ENCODE data around the gene PREP. TPM values are rescaled to one million over a fixed set of nuclear protein-coding genes. Genes with fewer than 3 reads are reported as not detected.

PREP gene
- total RNA-seq, 1 donor from 2014 or later: 42.9 TPM

- no peak for TF ChIP-seq CTCF (conservative IDR thresholded peaks at IDR 0.05)
- H3K4me1 Mint-ChIP-seq: no peaks in the 10 kb centered on the region
- H3K36me3 Mint-ChIP-seq (ENCODE audit: low read depth): peaks cover 11% of the 10 kb centered on the region
- no peaks in the 10 kb centered on the region for H3K27me3 Mint-ChIP-seq (ENCODE audit: low read depth)
- DNase-seq (ENCODE audit: low read depth, low spot score): no peak
- H3K9me3 Mint-ChIP-seq: no peaks in the 10 kb centered on the region
- H3K27ac Mint-ChIP-seq (ENCODE audit: unreplicated experiment): no peak overlapping the region
- H3K4me3 Mint-ChIP-seq: no peak overlapping the region
Observed at GRCh38 chr6:105302617-105303128, 100.2 kb downstream of the PREP start.

- no peaks in the 10 kb centered on the region for H3K27me3 Mint-ChIP-seq (ENCODE audit: low read depth)
- H3K27ac Mint-ChIP-seq (ENCODE audit: unreplicated experiment): no peak overlapping the region
- DNase-seq (ENCODE audit: low read depth, low spot score): no peak
- H3K9me3 Mint-ChIP-seq: no peaks in the 10 kb centered on the region
- no peak overlapping the region for H3K4me3 Mint-ChIP-seq
- H3K4me1 Mint-ChIP-seq: no peaks in the 10 kb centered on the region
- H3K36me3 Mint-ChIP-seq (ENCODE audit: low read depth): peaks cover 13% of the 10 kb centered on the region
- no peak for TF ChIP-seq CTCF (conservative IDR thresholded peaks at IDR 0.05)
Observed at GRCh38 chr6:105301756-105302616, 100.9 kb downstream of the PREP start.

GRCh38 chr6:105301072-105301503 is 101.8 kb downstream of the PREP start:
- TF ChIP-seq CTCF (conservative IDR thresholded peaks at IDR 0.05): no peak
- no peak for DNase-seq (ENCODE audit: low read depth, low spot score)
- Mint-ChIP-seq H3K9me3 (no peaks in the 10 kb centered on the region), H3K4me1 (no peaks in the 10 kb centered on the region), H3K27ac (ENCODE audit: unreplicated experiment) (peak overlapping the region; percentile 4), H3K4me3 (no peak overlapping the region), H3K36me3 (ENCODE audit: low read depth) (peaks cover 18% of the 10 kb centered on the region), H3K27me3 (ENCODE audit: low read depth) (no peaks in the 10 kb centered on the region)

GRCh38 chr6:105300090-105300489 is 102.8 kb downstream of the PREP start:
- Mint-ChIP-seq H3K27ac (ENCODE audit: unreplicated experiment) (no peak overlapping the region), H3K4me3 (no peak overlapping the region), H3K4me1 (no peaks in the 10 kb centered on the region), H3K9me3 (no peaks in the 10 kb centered on the region), H3K27me3 (ENCODE audit: low read depth) (no peaks in the 10 kb centered on the region), H3K36me3 (ENCODE audit: low read depth) (peaks cover 22% of the 10 kb centered on the region)
- TF ChIP-seq CTCF (conservative IDR thresholded peaks at IDR 0.05): no peak
- no peak for DNase-seq (ENCODE audit: low read depth, low spot score)

- DNase-seq (ENCODE audit: low read depth, low spot score): no peak
- no peaks in the 10 kb centered on the region for H3K27me3 Mint-ChIP-seq (ENCODE audit: low read depth)
- peaks cover 9% of the 10 kb centered on the region for H3K9me3 Mint-ChIP-seq
- TF ChIP-seq CTCF (conservative IDR thresholded peaks at IDR 0.05): no peak
- H3K4me3 Mint-ChIP-seq: no peak overlapping the region
- H3K27ac Mint-ChIP-seq (ENCODE audit: unreplicated experiment): no peak overlapping the region
- H3K4me1 Mint-ChIP-seq: peaks cover 5% of the 10 kb centered on the region
- H3K36me3 Mint-ChIP-seq (ENCODE audit: low read depth): peaks cover 39% of the 10 kb centered on the region
Observed at GRCh38 chr6:105294129-105294528, 108.8 kb downstream of the PREP start.

Data from neural crest cell (in vitro differentiated cells).